Stimulated activated CD4-positive, alpha-beta T cell treated with anti-CD3 and anti-CD28 coated beads, TNF-alpha, amount 100 ng/mL, for 24 hours (primary cell): ENCODE results near the gene MLEC.
"Not testable (repeated sequence)": the region's sequence is repeated elsewhere in the genome, so short reads cannot be mapped to it uniquely, and the experiment has no call there.

ENCODE experiments used
- DNase-seq, 3 experiments: peaks; one replicate each; pipeline ENCODE4 v3.0.0-alpha.2; 2020; ENCODE audit warnings: low read depth in 3 of 3

MLEC gene

DNA sequence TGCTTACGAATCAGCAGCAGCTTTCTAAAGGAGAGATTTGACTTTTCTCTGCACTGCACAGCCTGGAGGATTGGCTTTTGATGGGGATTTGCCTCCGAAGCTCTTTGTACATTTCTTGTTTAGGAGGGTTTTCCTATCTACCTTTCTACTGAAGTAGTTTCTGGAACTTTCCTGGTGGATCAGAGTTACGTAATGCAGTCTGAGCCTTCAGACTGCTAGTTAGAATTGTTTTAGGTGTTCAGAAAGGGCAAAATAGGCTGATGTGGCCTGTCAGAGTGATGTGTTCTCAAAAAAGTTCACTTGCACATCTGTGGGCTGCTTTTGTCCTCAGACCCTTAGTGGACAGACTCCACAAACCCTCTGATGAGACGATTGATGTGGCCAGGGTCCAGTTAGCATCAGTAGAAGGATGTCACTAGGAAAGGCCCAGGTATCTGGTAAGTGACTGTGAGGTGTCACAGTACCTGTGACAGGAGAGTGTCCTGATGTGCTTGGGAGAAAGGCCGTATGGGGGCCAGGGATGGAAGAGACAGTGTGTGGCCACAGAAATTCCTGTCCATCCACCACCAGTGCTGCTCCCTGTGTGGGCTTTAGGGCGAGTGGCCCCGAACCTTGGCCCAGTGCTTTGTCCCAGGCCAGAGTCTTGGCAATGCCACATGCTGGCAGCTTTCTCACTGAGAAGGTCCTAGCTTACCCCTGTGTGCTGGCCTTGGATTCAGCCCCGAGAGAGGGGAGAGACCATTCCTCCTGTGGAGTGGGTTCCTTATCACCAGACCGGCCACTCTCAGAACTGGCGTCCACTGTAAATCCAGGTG lies 34.2 kb downstream of the MLEC start:
- no peak for DNase-seq

DNA sequence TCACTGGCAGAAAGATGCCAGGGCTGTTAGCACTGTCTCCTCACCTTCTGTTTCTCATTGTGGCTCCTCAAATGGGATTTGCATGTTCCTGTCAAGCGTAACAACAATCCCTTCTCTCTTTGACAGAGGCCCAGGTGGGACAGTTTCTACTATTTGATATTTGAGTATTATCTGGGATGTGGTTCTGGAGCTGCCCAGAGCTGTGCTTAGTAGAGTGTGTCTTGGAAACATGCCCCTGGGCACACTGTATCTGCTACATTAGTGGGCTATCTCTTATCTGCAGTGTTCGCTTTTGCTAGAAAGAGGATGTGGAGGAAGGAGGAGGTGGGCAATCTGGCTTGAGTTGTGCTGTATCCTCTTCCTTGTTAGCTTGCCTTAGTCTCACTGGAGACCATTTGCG lies 34.9 kb downstream of the MLEC start:
- DNase-seq = no peak

DNA sequence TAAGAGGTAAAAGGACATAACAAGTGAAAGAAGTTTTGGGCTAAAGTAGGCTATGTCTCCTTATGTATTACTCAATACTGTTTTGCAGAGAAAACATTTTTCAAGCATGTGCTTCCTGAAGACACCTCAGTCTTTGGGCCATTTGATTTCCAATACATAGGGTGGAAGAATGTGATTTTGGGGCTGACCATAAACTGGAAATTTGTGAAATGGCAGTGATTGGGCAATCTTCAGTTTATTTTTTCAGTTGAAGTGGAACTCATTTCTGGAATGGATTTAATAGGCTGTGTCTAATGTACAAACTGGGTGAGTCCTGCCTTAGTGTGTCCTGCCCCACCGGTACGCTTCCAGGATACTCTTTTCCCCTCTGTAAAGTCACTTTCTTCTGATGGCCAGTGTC lies 35.8 kb downstream of the MLEC start:
- DNase-seq = no peak

DNA sequence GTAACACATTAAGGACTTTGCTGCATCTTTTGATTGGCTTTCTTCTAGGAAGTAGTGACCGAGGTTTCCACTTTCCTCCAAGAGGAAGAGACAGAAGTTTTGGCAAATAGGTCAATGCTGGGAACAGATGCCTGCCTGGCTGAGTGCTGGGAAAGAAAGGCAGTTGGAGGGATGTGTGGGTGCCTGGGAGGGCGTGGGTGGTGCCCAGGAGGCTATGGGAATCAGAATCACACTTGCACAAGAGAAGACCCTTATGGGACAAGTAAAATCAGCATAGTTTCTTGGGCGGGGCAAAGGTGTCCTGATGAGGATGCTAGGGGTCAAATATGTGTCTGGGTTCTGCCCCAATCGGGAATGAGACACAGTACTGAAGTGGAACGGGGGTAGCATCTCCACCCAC lies 37.8 kb downstream of the MLEC start:
- no peak for DNase-seq

DNA sequence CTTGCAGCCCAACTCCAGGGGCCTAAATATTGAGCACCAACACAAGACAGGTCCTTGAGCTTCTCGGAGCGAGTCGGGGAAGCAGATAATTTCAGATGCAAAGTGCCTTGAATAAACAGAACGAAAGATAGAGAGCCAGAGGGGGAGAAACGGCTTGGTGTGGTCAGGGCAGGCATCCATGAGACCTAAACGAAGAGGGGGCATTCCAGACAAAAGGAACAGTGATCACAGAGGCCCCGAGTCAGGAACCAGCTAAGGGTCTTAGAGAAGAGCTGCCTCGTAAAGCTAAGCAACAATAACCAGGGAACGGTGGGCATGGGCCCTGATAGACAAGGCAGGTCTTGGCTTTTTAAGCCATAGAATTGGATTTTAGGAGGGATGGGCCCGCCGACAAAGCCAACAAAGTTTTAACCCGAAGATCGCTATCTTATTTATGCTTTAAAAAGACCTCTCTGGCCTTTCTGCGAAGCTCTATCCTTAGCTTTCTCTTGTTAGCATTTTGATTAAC lies 38.3 kb downstream of the MLEC start:
- DNase-seq = no peak

DNA sequence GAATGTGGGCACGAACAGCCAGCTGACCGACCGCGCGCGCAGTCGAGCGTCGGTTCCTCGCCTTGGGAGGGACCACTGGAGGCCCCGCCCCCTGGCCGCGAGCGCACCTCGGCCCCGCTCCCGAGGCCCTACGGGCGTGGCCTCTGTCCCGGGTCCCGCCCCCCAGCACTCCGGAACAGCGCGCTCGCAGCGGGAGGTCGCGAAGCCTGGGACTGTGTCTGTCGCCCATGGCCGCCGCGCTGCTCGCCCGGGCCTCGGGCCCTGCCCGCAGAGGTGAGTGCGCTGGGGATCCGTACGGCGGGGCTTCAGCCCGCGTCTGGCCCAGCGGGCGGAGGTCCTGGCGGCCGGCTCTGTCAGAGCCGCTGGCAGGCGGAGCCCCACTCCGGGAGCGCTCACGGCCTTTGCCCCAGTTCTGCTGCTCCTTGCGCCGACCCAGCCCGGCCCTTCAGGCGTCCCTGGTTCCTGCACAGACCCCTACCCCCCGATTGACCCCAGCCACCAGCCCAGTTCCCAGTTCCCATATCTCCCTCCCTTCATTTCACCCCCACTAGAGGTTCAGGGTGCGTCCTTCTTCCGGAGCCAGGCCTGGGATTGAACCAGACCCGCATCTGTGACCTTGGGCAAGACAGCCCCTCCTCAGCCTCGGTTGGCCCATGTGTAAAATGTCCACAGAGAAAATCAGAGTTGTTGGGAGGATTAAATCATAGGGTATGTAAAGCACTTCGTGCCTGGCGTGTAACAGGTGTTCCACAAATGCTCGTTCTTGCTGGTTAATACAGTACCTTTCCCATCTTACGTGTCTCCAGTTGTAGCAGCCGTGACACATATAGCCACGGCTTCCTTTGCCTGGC lies 38.9 kb downstream of the MLEC start, which contains the start of gene ACADS:
Gene ACADS (plus strand): TSS at position 168 of the 851 bp plus-strand sequence. CDS start 60 bp downstream, at position 228.
- peak; percentile 66 to 88 (median 81) for DNase-seq

DNA sequence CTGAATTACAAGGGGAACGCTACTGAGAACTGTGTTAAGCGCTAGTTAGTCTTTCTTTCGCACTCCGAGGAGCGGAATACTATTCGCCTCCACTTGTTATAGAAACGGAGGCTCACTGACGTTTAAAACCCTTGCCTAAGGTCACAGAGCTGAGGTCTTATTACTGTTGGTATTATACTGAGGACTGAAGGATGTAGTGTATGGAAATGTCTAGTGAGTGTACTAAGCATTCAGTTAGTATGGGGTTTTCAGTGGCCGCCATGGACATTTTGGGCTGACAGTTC lies 39.5 kb downstream of the MLEC start:
- DNase-seq = no peak

DNA sequence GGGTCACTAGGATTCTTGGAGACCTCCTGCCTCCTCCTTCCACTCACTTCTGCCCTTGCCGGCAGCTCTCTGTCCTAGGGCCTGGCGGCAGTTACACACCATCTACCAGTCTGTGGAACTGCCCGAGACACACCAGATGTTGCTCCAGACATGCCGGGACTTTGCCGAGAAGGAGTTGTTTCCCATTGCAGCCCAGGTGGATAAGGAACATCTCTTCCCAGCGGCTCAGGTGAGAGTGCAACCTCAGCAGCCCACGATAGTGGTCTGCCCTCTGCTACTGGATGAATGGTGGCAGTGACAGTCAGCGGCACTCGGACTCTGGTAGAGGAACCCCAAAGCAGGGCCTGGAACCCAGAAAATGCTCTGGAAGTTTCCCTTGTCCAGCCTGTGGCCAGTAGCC lies 40.0 kb downstream of the MLEC start:
- no peak for DNase-seq

DNA sequence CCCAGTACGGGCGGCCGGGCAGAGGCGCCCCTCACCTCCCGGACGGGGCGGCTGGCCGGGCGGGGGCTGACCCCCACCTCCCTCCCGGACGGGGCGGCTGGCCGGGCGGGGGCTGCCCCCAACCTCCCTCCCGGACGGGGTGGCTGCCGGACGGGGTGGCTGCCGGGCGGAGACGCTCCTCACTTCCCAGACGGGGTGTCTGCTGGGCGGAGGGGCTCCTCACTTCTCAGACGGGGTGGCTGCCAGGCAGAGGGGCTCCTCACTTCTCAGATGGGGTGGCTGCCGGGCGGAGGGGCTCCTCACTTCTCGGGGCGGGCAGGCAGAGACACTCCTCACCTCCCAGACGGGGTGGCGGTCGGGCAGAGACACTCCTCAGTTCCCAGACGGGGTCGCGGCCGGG lies 45.2 kb downstream of the MLEC start:
- DNase-seq = not testable (repeated sequence)

DNA sequence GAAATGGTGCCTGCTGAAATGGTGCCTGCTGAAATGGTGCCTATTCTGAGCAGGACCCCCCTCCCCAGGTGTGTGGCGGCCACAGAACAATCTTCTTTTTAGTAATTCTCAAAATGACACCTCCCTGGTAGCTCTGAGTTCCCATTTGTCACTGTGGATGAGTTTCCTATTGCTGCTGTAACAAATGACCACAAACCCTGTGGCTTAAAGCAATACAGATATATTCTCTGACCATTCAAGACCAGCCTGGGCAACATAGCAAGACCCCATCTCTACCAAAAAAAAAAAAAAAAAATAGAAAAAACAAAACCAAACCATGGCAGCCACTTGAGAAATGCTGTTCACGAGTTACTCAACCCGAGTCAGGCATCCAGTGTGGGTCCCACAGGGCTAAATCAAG lies 46.6 kb downstream of the MLEC start:
- no peak for DNase-seq

DNA sequence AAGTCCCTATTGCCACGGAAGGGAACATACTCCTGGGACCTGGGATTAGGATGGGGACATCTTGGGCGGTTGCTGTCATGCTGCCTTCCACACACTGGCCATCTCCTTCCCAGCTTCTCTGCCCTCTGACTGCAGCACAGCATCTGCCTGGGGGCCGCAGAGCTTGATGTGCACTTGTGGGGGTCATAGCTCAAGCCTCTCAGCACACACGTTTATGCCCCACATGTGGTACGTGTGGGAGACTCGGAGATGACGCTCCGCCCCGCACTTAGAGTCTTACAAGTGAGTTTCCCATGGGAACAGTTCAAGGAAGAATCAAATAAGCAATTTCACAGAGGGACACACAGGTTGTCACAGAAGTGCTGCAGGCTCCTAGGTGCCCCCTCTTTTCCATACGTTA lies 47.3 kb downstream of the MLEC start:
- DNase-seq = no peak

DNA sequence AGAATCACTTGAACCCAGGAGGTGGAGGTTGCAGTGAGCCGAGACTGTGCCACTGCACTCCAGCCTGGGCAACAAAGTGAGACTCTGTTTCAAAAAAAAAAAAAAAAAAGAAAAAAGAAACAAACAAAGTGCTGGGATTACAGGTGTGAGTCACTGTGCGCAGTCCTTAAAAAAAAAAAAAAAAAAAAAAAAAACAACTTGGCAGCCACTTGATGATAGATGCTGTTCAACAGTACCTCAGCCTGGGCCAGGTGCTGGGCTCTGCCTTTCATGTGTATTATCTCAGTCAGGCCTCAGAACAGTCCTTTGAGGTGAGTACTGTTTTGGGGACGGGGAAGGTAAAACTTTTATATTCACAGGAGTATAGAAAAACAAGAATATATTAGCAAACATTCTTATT lies 48.2 kb downstream of the MLEC start:
- DNase-seq = no peak

DNA sequence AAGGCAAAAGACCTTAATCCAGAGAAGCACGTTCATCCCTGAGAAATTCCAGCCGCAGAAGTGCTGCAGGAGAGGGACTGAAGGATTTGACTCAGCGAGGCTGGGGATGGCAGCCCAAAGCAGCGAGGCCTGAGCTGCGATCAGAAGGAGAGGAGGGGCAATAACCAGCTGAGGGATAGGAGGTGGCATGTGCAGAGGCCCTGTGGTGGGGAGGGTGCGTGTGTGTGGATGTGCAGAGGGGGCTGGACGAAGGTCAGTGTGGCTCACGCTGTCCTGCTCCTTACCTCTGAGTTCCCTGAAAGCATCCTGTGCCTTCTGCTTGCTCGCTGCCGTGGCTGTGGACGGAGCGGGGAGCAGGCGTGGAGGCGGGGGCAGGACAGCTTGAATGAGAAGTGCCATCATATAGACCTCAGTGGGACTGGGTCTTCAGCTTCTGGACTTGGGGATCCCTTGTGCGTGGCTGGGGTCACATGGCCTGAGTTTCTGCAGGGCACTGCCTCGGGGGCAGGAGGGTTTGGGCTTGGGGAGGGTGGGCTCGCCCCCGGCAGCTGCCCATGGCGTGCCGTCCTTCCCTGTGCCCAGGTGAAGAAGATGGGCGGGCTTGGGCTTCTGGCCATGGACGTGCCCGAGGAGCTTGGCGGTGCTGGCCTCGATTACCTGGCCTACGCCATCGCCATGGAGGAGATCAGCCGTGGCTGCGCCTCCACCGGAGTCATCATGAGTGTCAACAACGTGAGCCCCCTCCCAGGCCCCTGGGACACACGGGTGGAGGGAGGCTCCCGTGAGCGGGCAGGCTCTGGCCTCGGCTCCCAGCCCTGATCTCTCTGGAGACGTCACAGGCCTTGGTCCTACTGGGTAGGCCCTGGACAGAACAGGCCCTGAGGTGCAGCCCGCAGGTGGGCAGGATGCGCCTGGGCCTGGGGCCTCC lies 49.7 kb downstream of the MLEC start:
- DNase-seq = no peak

DNA sequence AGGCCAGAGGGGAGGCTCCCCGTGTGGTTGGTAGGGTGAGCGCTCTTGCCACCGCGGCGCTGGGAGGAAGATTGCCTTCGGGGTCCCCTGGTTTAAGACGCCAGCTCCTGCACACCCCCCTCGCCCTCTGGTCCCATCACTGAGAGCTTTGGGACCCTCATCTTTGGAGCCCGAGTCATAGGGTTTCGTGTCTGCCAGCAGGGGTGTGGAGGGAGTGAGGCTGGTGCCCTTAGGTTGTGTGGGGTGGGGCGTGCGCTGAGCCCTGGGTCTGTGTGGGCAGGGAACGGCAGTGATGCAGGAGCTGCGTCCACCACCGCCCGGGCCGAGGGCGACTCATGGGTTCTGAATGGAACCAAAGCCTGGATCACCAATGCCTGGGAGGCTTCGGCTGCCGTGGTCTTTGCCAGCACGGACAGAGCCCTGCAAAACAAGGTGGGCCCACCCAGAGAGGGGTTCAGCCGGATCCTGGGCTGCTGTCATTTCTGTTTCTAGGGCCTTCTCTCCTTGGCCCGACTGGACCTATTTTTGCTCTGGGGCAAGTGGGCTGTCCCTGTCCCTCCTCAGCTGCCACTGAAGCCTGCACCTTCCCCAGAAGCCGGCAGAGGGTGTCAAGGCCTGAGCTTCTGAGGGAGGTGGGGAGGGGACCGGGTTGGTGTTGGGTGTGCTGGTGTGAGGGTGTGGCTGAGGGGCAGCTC lies 50.8 kb downstream of the MLEC start:
- no peak for DNase-seq

DNA sequence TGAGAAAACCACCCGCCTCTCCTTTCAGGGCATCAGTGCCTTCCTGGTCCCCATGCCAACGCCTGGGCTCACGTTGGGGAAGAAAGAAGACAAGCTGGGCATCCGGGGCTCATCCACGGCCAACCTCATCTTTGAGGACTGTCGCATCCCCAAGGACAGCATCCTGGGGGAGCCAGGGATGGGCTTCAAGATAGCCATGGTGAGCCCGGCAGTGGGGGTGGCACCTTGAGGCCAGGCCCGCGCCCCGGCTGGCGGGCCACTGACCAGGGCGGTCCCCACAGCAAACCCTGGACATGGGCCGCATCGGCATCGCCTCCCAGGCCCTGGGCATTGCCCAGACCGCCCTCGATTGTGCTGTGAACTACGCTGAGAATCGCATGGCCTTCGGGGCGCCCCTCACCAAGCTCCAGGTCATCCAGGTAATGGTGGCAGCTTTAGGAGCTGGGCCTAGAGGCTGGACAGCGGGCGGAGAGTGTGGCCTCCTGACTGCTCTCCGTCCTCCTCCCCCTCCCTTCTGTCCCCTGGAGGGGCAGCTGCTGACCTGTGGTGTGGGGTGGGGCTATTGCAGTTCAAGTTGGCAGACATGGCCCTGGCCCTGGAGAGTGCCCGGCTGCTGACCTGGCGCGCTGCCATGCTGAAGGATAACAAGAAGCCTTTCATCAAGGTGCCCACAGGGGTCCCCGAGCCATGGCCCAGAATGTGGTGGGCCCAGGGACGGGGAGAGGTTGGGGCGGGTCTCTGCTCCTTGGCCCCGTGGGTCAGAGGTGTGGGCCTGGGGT lies 51.5 kb downstream of the MLEC start:
- no peak for DNase-seq

DNA sequence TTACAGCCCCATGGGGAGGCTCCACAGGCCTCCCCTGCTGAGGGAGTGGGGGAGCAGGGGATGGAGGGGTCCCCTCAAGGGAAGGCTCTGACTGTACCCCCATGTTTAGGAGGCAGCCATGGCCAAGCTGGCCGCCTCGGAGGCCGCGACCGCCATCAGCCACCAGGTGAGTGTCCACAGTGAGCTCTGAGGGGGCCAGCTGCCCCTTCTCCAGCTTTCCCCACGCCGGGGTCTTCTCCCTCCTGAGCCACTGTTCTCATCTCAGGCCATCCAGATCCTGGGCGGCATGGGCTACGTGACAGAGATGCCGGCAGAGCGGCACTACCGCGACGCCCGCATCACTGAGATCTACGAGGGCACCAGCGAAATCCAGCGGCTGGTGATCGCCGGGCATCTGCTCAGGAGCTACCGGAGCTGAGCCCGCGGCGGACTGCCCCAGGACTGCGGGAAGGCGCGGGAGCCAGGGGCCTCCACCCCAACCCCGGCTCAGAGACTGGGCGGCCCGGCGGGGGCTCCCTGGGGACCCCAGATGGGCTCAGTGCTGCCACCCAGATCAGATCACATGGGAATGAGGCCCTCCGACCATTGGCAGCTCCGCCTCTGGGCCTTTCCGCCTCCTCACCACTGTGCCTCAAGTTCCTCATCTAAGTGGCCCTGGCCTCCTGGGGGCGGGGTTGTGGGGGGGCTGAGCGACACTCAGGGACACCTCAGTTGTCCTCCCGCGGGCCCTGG lies 52.2 kb downstream of the MLEC start:
- DNase-seq = no peak

DNA sequence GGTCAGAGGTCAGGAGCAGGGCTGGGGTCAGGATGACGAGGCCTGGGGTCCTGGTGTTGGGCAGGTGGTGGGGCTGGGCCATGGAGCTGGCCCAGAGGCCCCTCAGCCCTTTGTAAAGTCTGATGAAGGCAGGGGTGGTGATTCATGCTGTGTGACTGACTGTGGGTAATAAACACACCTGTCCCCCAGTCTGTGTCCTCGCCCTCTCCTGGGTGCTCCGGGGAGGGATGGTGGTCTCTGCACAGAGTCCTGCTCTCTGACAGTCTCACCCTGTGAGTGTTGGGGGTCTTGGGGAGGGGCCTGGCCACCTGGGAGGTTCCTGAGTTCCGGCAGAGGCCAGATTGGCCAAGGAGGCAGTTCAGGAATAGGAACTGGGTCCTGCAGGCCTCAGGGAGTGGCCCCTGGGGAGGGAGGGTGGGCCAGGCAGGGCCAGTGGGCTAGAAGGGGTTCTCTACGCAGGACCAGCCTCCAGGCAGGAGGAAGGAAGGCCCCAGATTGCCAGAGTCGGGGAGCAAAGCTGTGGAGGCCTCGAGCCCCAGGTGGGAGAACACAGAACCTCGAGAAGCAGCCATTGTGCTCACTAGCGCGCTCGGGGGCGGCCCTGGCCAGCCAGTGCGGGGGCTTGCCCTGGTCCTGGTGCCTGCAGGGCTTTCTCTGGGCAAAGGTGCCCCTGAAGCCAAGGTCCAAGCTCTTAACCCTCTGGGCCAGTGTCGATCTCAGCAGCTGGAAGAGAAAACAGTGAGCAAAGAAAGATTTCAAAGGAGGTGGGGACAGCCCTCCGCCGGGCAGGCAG lies 53.1 kb downstream of the MLEC start:
- DNase-seq = no peak

DNA sequence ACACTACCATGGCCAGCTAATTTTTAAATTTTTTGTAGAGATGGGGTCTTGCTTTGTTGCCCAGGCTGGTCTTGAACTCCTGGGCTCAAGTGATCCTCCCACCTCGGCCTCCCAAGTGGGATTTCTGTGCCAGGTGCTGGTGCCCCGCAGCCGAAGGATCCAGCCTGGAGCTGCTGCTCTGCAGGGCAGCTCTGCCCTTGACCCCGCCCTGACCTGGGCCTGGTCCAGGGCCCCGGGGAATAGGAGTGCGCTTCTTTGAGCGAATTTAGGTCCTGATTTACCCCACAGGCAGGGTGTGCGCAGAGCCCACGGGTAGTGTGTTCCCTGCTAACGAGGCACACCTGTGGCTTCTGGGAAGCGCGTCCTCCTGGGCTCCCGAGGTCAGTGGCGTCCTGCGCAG lies 53.9 kb downstream of the MLEC start:
- no peak for DNase-seq
